ENCODE data around the gene ALCAM. TPM values are rescaled to one million over a fixed set of nuclear protein-coding genes. Genes with fewer than 3 reads are reported as not detected.

Gene ALCAM
- total RNA-seq, 1 donor from 2014 or later, result 54.4 TPM

GRCh38 chr3:105511031-105511430 is 144.3 kb downstream of the ALCAM start:
- no peak overlapping the region for H3K4me3 ChIP-seq
- no peak overlapping the region for H3K9ac ChIP-seq
- H3K9me3 ChIP-seq (ENCODE audit: low read depth), result no peaks in the 10 kb centered on the region
- H4K20me1 ChIP-seq (ENCODE audit: low read depth), result no peaks in the 10 kb centered on the region
- H3K4me1 Mint-ChIP-seq, result no peaks in the 10 kb centered on the region
- no peaks in the 10 kb centered on the region for H3K4me1 ChIP-seq
- H3K36me3 ChIP-seq, result no peaks in the 10 kb centered on the region
- no peak overlapping the region for H3K27ac Mint-ChIP-seq
- no peaks in the 10 kb centered on the region for H3F3A ChIP-seq (ENCODE audit: low read depth)
- H3K27me3 Mint-ChIP-seq (ENCODE audit: insufficient read depth, low read depth), result no peaks in the 10 kb centered on the region
- no peak overlapping the region for H3K4me3 Mint-ChIP-seq
- H3K27me3 ChIP-seq, result no peaks in the 10 kb centered on the region
- peaks cover 2% of the 10 kb centered on the region for H3K79me2 ChIP-seq (ENCODE audit: low read depth)
- no peak overlapping the region for H3K27ac ChIP-seq
- H3K4me2 ChIP-seq, result no peak overlapping the region
- H3K36me3 Mint-ChIP-seq, result no peaks in the 10 kb centered on the region
- no peak overlapping the region for H2AFZ ChIP-seq (replicated peaks)
- no peak for TF ChIP-seq CTCF (IDR thresholded peaks at IDR 0.05)
- no peak for TF ChIP-seq EZH2phosphoT487 (IDR thresholded peaks at IDR 0.05)
- TF ChIP-seq EZH2 (IDR thresholded peaks at IDR 0.05), result no peak
- DNase-seq (ENCODE audit: low spot score), result no peak
- no peaks in the 10 kb centered on the region for H3K9me3 Mint-ChIP-seq

- no peak overlapping the region for H3K4me3 Mint-ChIP-seq
- H4K20me1 ChIP-seq (ENCODE audit: low read depth), result no peaks in the 10 kb centered on the region
- H3K4me1 Mint-ChIP-seq, result no peaks in the 10 kb centered on the region
- H3K4me1 ChIP-seq, result no peaks in the 10 kb centered on the region
- H3K27ac Mint-ChIP-seq, result no peak overlapping the region
- H2AFZ ChIP-seq (replicated peaks), result no peak overlapping the region
- no peaks in the 10 kb centered on the region for H3K27me3 ChIP-seq
- TF ChIP-seq EZH2 (IDR thresholded peaks at IDR 0.05) (no peak), EZH2phosphoT487 (IDR thresholded peaks at IDR 0.05) (no peak), CTCF (IDR thresholded peaks at IDR 0.05) (no peak)
- DNase-seq (ENCODE audit: low spot score), result no peak
- no peaks in the 10 kb centered on the region for H3K27me3 Mint-ChIP-seq (ENCODE audit: insufficient read depth, low read depth)
- H3F3A ChIP-seq (ENCODE audit: low read depth), result no peaks in the 10 kb centered on the region
- H3K9me3 Mint-ChIP-seq, result no peaks in the 10 kb centered on the region
- no peaks in the 10 kb centered on the region for H3K36me3 Mint-ChIP-seq
- H3K4me2 ChIP-seq, result no peak overlapping the region
- no peak overlapping the region for H3K4me3 ChIP-seq
- H3K9me3 ChIP-seq (ENCODE audit: low read depth), result no peaks in the 10 kb centered on the region
- no peak overlapping the region for H3K9ac ChIP-seq
- H3K27ac ChIP-seq, result no peak overlapping the region
- H3K36me3 ChIP-seq, result no peaks in the 10 kb centered on the region
- peaks cover 2% of the 10 kb centered on the region for H3K79me2 ChIP-seq (ENCODE audit: low read depth)
Measured at GRCh38 chr3:105512061-105512460, 145.4 kb downstream of the ALCAM start.

GRCh38 chr3:105513042-105513441 is 146.3 kb downstream of the ALCAM start:
- no peaks in the 10 kb centered on the region for H3K4me1 ChIP-seq
- no peaks in the 10 kb centered on the region for H3K9me3 ChIP-seq (ENCODE audit: low read depth)
- Mint-ChIP-seq H3K27me3 (ENCODE audit: insufficient read depth, low read depth) (no peaks in the 10 kb centered on the region), H3K36me3 (no peaks in the 10 kb centered on the region), H3K27ac (no peak overlapping the region), H3K4me3 (no peak overlapping the region), H3K9me3 (no peaks in the 10 kb centered on the region), H3K4me1 (no peaks in the 10 kb centered on the region)
- DNase-seq (ENCODE audit: low spot score), result no peak
- no peaks in the 10 kb centered on the region for H4K20me1 ChIP-seq (ENCODE audit: low read depth)
- peaks cover 2% of the 10 kb centered on the region for H3K79me2 ChIP-seq (ENCODE audit: low read depth)
- TF ChIP-seq EZH2phosphoT487 (IDR thresholded peaks at IDR 0.05), result no peak
- TF ChIP-seq CTCF (IDR thresholded peaks at IDR 0.05), result no peak
- no peak for TF ChIP-seq EZH2 (IDR thresholded peaks at IDR 0.05)
- H3K27ac ChIP-seq, result no peak overlapping the region
- no peaks in the 10 kb centered on the region for H3K27me3 ChIP-seq
- no peak overlapping the region for H3K4me2 ChIP-seq
- no peak overlapping the region for H3K9ac ChIP-seq
- no peaks in the 10 kb centered on the region for H3F3A ChIP-seq (ENCODE audit: low read depth)
- H2AFZ ChIP-seq (replicated peaks), result no peak overlapping the region
- H3K4me3 ChIP-seq, result no peak overlapping the region
- no peaks in the 10 kb centered on the region for H3K36me3 ChIP-seq
